ENCODE data around the gene OXLD1.

GRCh38 chr17:81690549-81690948, 24.1 kb upstream of the OXLD1 start:
- TF ChIP-seq CTCF (conservative IDR thresholded peaks at IDR 0.05; ENCODE audit: low read depth, low read length) (no peak), EZH2 (IDR thresholded peaks at IDR 0.05; ENCODE audit: borderline replicate concordance, low read depth, low read length, poor library complexity, severe bottlenecking) (no peak)

All from A673 (cell line).